HepG2 (cell line): ENCODE data around the gene CCBE1. TPM values are rescaled to one million over a fixed set of nuclear protein-coding genes. Genes with fewer than 3 reads are reported as not detected.
"Not testable (repeated sequence)": the region's sequence is repeated elsewhere in the genome, so short reads cannot be mapped to it uniquely, and the experiment has no call there.

Experiments used
- ATAC-seq: fragments of 200-7000 bp; cut with Tn5 transposase; 3 replicates; pipeline ENCODE4 v1.9.1; 2020; ENCODE audit warnings: mild to moderate bottlenecking, moderate library complexity
- BruUV-seq: library from RNA; stranded (reverse); fragments of 400-500 nt; replicated peaks from 2 replicates; lab custom pipeline; 2021; lab: Mats Ljungman, UMichigan
- CTCF ChIA-PET: fragments of 300-600 bp; formaldehyde crosslinking; extraction: SDS; loops from one replicate; lab custom pipeline; 2021; ENCODE audit warnings: low total read pairs, inconsistent platforms, low intra/inter-chr PET ratio; lab: Yijun Ruan, JAX
- POLR2A ChIA-PET: fragments of 350-600 bp; sonication (Branson Sonifier 250); formaldehyde crosslinking; loops from one replicate; lab custom pipeline; 2020; ENCODE audit warnings: antibody characterized with exemption, inconsistent platforms; lab: Yijun Ruan, JAX
- DNase-seq: peaks from one replicate; pipeline ENCODE4 v3.0.0-alpha.2; 2015; ENCODE audit warnings: low spot score
- FAIRE-seq: peaks from 3 replicates; lab custom pipeline; 2011; peaks lifted over from hg19 to GRCh38; lab: Jason Lieb, UNC
- H2AFZ ChIP-seq: one replicate; pipeline ENCODE4 v1.6.1; 2011; ENCODE audit warnings: low read length, inconsistent platforms
- H3K27ac ChIP-seq: fragments of 300-600 bp; 3 replicates; pipeline ENCODE4 v1.8.0; 2011; ENCODE audit warnings: mixed run types, mild to moderate bottlenecking, mixed read lengths, low read length, inconsistent platforms; ENCODE audit not compliant: insufficient read depth; ENCODE audit errors: extremely low read length
- H3K27me3 ChIP-seq, 2 experiments: fragments of 200-600 bp in 1 of 2; 2 replicates in 1 of 2; 3 replicates in 1 of 2; pipeline versions ENCODE4 v1.6.0 to v1.8.0; 2011; ENCODE audit warnings: low read length in 2 of 2, mild to moderate bottlenecking in 2 of 2, moderate library complexity in 2 of 2, inconsistent platforms in 1 of 2; ENCODE audit not compliant: insufficient read depth in 2 of 2, control insufficient read depth in 1 of 2
- H3K36me3 ChIP-seq, 2 experiments: fragments of 200-600 bp in 1 of 2; replicated peaks in 1 of 2; 2 replicates in 1 of 2; 3 replicates in 1 of 2; pipeline versions ENCODE4 v1.5.1 to v1.8.0; 2011; ENCODE audit warnings: low read length in 2 of 2, inconsistent platforms in 1 of 2; ENCODE audit not compliant: insufficient read depth in 2 of 2, control insufficient read depth in 1 of 2
- H3K4me1 ChIP-seq: 2 replicates; pipeline ENCODE4 v1.5.1; 2012; ENCODE audit warnings: low read length, inconsistent platforms; ENCODE audit not compliant: insufficient read depth
- H3K4me2 ChIP-seq: 2 replicates; pipeline ENCODE4 v1.6.0; 2011; ENCODE audit warnings: low read depth, low read length, inconsistent platforms
- H3K4me3 ChIP-seq, 3 experiments: fragments of 200-600 bp in 1 of 3; sonication (generic), shearing (Covaris generic) in 1 of 3; replicated peaks in 1 of 3; 2 replicates each; pipeline ENCODE4 v1.5.1; 2011 to 2016; ENCODE audit warnings: low read length in 3 of 3, inconsistent platforms in 2 of 3, low read depth in 2 of 3, mild to moderate bottlenecking in 2 of 3, control low read depth in 1 of 3, mixed read lengths in 1 of 3; ENCODE audit not compliant: insufficient read depth in 1 of 3
- H3K79me2 ChIP-seq: one replicate; pipeline ENCODE4 v1.6.1; 2011; ENCODE audit warnings: low read length, inconsistent platforms; ENCODE audit not compliant: insufficient read depth
- H3K9ac ChIP-seq: 2 replicates; pipeline ENCODE4 v1.6.0; 2011; ENCODE audit warnings: mild to moderate bottlenecking, low read depth, low read length, inconsistent platforms; ENCODE audit not compliant: insufficient read depth
- H3K9me3 ChIP-seq: 2 replicates; pipeline ENCODE4 v1.5.1; 2012; ENCODE audit warnings: mild to moderate bottlenecking, low read length
- H4K20me1 ChIP-seq: 2 replicates; pipeline ENCODE4 v1.6.0; 2011; ENCODE audit warnings: inconsistent platforms, mild to moderate bottlenecking, low read length, moderate library complexity; ENCODE audit not compliant: insufficient read depth
- CC2D1A ChIP-seq: sonication (generic); formaldehyde crosslinking; IDR thresholded peaks from 2 replicates; pipeline ENCODE4 v1.8.1; 2023; ENCODE audit warnings: mild to moderate bottlenecking, missing genetic modification reagents
- KLF11 ChIP-seq: IDR thresholded peaks from 2 replicates; pipeline ENCODE4 v1.6.1; 2016; ENCODE audit warnings: missing compliant biosample characterization
- MED1 ChIP-seq: sonication (generic); formaldehyde crosslinking; IDR thresholded peaks from 2 replicates; pipeline ENCODE4 v1.4.0; 2020; ENCODE audit warnings: missing genetic modification reagents
- TRIM24 ChIP-seq: sonication (generic); formaldehyde crosslinking; IDR thresholded peaks from 2 replicates; pipeline ENCODE4 v1.8.0; 2022; ENCODE audit warnings: mild to moderate bottlenecking, missing genetic modification reagents
- ZKSCAN1 ChIP-seq: fragments of 150-350 bp; IDR thresholded peaks from 2 replicates; pipeline ENCODE4 v1.6.1; 2014; ENCODE audit warnings: low read length
- ZNF121 ChIP-seq: sonication (generic); formaldehyde crosslinking; IDR thresholded peaks from 2 replicates; pipeline ENCODE4 v1.5.0; 2020; ENCODE audit warnings: mild to moderate bottlenecking, missing genetic modification reagents
- ZNF143 ChIP-seq: sonication (generic); formaldehyde crosslinking; IDR thresholded peaks from 2 replicates; pipeline ENCODE4 v1.4.0; 2020; ENCODE audit warnings: missing genetic modification reagents
- ZNF317 ChIP-seq: sonication (generic); formaldehyde crosslinking; IDR thresholded peaks from 2 replicates; pipeline ENCODE4 v1.5.0; 2020; ENCODE audit warnings: mild to moderate bottlenecking, missing genetic modification reagents
- ZNF616 ChIP-seq: sonication (generic); formaldehyde crosslinking; IDR thresholded peaks from 2 replicates; pipeline ENCODE4 v1.5.0; 2020; ENCODE audit warnings: low read depth, mild to moderate bottlenecking, missing genetic modification reagents
- WGBS: methylation state at CpG from one replicate; pipeline ENCODE4 v1.1.6; 2017; ENCODE audit warnings: low lambda C conversion rate; 5-methylcytosine and 5-hydroxymethylcytosine counted together
- in situ Hi-C: cut with HindIII; loops from 2 replicates; pipeline ENCODE4 v1.10.0; 2017; ENCODE audit warnings: low pct_unique_long_range_greater_than_20kb; ENCODE audit not compliant: extremely low pct_ligation_motif_present
- intact Hi-C: fragments of 100-400 bp; cut with micrococcal nuclease; formaldehyde crosslinking; loops from one replicate; pipeline ENCODE4 v1.10.0; 2022; ENCODE audit not compliant: unreplicated experiment
- polyA plus RNA-seq, 8 experiments: library from polyadenylated mRNA; depleted of rRNA in 3 of 8; stranded (reverse) in 7 of 8; unstranded in 1 of 8; fragments of >200 nt; fragmentation: Illumina TruSeq in 4 of 8; extraction: Trizol in 4 of 8; gene quantifications; 2 replicates each; pipeline versions ENCODE4 v1.2.1 to v1.2.3, GENCODE V29; 2011 to 2016; ENCODE audit warnings: low read depth in 4 of 8, missing spikeins in 1 of 8, mixed read lengths in 1 of 8; ENCODE audit not compliant: insufficient read depth in 1 of 8
- total RNA-seq, 5 experiments: library from RNA; depleted of rRNA; stranded (reverse); fragments of >200 nt; fragmentation: Illumina TruSeq; extraction: Trizol; gene quantifications; 2 replicates each; pipeline ENCODE4 v1.2.3, GENCODE V29; 2016; ENCODE audit warnings: low read depth in 1 of 5
- TF ChIP-seq, protein P1 (sequence below): sonication (generic); formaldehyde crosslinking; IDR thresholded peaks from 2 replicates; pipeline ENCODE4 v1.5.0; 2020; ENCODE audit warnings: mild to moderate bottlenecking, missing genetic modification reagents, borderline replicate concordance
- TF ChIP-seq, protein P2 (sequence below): sonication (generic); formaldehyde crosslinking; IDR thresholded peaks from 2 replicates; pipeline ENCODE4 v1.4.0; 2020; ENCODE audit warnings: missing genetic modification reagents

CCBE1 gene
- total and polyA plus RNA-seq, 2 of the 13 experiments (the other 11 are each of a cell fraction or from before 2014, with no cell fraction given), result not detected

GRCh38 chr18:59515956-59516355 lies 181.3 kb downstream of the CCBE1 start:
- TF ChIP-seq, protein P1, sequence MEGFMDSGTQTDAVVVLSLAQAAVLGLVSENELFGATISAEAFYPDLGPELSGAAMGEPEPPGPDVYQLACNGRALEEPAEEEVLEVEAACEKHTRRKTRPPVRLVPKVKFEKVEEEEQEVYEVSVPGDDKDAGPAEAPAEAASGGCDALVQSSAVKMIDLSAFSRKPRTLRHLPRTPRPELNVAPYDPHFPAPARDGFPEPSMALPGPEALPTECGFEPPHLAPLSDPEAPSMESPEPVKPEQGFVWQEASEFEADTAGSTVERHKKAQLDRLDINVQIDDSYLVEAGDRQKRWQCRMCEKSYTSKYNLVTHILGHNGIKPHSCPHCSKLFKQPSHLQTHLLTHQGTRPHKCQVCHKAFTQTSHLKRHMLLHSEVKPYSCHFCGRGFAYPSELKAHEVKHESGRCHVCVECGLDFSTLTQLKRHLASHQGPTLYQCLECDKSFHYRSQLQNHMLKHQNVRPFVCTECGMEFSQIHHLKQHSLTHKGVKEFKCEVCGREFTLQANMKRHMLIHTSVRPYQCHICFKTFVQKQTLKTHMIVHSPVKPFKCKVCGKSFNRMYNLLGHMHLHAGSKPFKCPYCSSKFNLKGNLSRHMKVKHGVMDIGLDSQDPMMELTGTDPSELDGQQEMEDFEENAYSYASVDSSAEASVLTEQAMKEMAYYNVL, result 0 out of 2 replicates have a peak, but pooled peaks have one; percentile 18
- 0 out of 2 replicates have a peak, but pooled peaks have one; percentile 37 for TF ChIP-seq ZNF317 (CRISPR knock-in tag)
- peak; percentile 84 for TF ChIP-seq ZNF121 (CRISPR knock-in tag)
- TF ChIP-seq, all 625 proteins: peak for 3; not testable (repeated sequence) for 622
- Histone ChIP-seq H3K4me1 (peaks cover 40% of the 10 kb centered on the region), H3K4me2 (peak overlapping the region; percentile 67), H3K27me3 (peaks cover 0 to 24% of the 10 kb centered on the region in 2 experiments; a peak in 2 of 5 replicates), H3K4me3 (peak overlapping the region in 1 of 3 experiments; percentile 18; a peak in 1 of 6 replicates), H3K27ac (peak overlapping the region; percentile 29)
- POLR2A ChIA-PET, in situ Hi-C loops, DNase-seq, H4K20me1 ChIP-seq, H2AFZ ChIP-seq, H3K9ac ChIP-seq, BruUV-seq, H3K36me3 ChIP-seq, FAIRE-seq, H3K79me2 ChIP-seq, CTCF ChIA-PET, H3K9me3 ChIP-seq: not testable (repeated sequence)
- intact Hi-C loops, result loop anchor here (2.0 kb wide), 1 partner anchor 63 kb away; no protein-coding TSS in a partner anchor
- ATAC-seq, result peak; percentile 15
- 68% methylated on average over 6 of the region's 6 CpGs for WGBS

- BruUV-seq, result no TSS peak
- FAIRE-seq, result no peak
- Histone ChIP-seq H3K27ac (no peak overlapping the region), H3K9me3 (no peaks in the 10 kb centered on the region), H3K4me3 (no peak overlapping the region), H3K4me2 (no peak overlapping the region), H2AFZ (no peak overlapping the region), H4K20me1 (peaks cover 3% of the 10 kb centered on the region; the same call in 1 of the 2 replicates), H3K27me3 (peaks cover 0 to 24% of the 10 kb centered on the region in 2 experiments; a peak in 2 of 5 replicates), H3K79me2 (no peaks in the 10 kb centered on the region), H3K36me3 (no peaks in the 10 kb centered on the region), H3K9ac (no peak overlapping the region), H3K4me1 (peaks cover 40% of the 10 kb centered on the region)
- WGBS, result 45% methylated on average over 5 of the region's 5 CpGs
- ChIA-PET CTCF (no interaction called here), POLR2A (no interaction called here)
- no peak for TF ChIP-seq KLF11 (CRISPR knock-in tag)
- TF ChIP-seq MED1, result no peak
- TF ChIP-seq ZNF616, result no peak
- TF ChIP-seq, protein P2, sequence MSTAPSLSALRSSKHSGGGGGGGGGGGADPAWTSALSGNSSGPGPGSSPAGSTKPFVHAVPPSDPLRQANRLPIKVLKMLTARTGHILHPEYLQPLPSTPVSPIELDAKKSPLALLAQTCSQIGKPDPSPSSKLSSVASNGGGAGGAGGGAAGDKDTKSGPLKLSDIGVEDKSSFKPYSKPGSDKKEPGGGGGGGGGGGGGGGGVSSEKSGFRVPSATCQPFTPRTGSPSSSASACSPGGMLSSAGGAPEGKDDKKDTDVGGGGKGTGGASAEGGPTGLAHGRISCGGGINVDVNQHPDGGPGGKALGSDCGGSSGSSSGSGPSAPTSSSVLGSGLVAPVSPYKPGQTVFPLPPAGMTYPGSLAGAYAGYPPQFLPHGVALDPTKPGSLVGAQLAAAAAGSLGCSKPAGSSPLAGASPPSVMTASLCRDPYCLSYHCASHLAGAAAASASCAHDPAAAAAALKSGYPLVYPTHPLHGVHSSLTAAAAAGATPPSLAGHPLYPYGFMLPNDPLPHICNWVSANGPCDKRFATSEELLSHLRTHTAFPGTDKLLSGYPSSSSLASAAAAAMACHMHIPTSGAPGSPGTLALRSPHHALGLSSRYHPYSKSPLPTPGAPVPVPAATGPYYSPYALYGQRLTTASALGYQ (CRISPR knock-in tag), result no peak
- TF ChIP-seq CC2D1A, result no peak
- TF ChIP-seq TRIM24 (CRISPR knock-in tag), result no peak
- peak; percentile 88 for TF ChIP-seq ZKSCAN1
- no peak for TF ChIP-seq ZNF143 (CRISPR knock-in tag)
- ATAC-seq, result no peak
- in situ Hi-C loops (no loop called here), intact Hi-C loops (no loop called here)
- DNase-seq, result no peak
These were observed 182.1 kb downstream of the CCBE1 start for GRCh38 chr18:59515147-59515546.
